DMS 273 (cell line): ENCODE measurements around the gene RRN3.
"Not testable (repeated sequence)": the region's sequence is repeated elsewhere in the genome, so short reads cannot be mapped to it uniquely, and the experiment has no call there.

Source experiments
- DNase-seq: peaks from one replicate; lab custom pipeline; 2025; ENCODE audit not compliant: unreplicated experiment; lab: John Stamatoyannopoulos, UW

RRN3 gene

GRCh38 chr16:15053904-15054303, 40.2 kb downstream of the RRN3 start:
- no peak for DNase-seq

- DNase-seq, result peak; percentile 43
Measured at GRCh38 chr16:15052747-15053476, 41.2 kb downstream of the RRN3 start.

GRCh38 chr16:15051387-15051951, 42.6 kb downstream of the RRN3 start:
- DNase-seq, result no peak

- DNase-seq, result not testable (repeated sequence)
Measured at GRCh38 chr16:15050440-15050839, 43.6 kb downstream of the RRN3 start.

GRCh38 chr16:15049581-15050180, 44.4 kb downstream of the RRN3 start:
- DNase-seq, result no peak

- no peak for DNase-seq
Measured at GRCh38 chr16:15046692-15047376, 47.2 kb downstream of the RRN3 start.

- DNase-seq, result not testable (repeated sequence)
Measured at GRCh38 chr16:15045270-15045669, 48.8 kb downstream of the RRN3 start.

GRCh38 chr16:15044286-15044685, 49.8 kb downstream of the RRN3 start:
- no peak for DNase-seq

- no peak for DNase-seq
Measured at GRCh38 chr16:15043344-15043743, 50.7 kb downstream of the RRN3 start.

- DNase-seq, result peak; percentile 78
Measured at GRCh38 chr16:15041271-15042004, 52.6 kb downstream of the RRN3 start.

GRCh38 chr16:15038689-15039088, 55.4 kb downstream of the RRN3 start:
- no peak for DNase-seq

- peak; percentile 38 for DNase-seq
Measured at GRCh38 chr16:15037745-15038144, 56.3 kb downstream of the RRN3 start.

GRCh38 chr16:15037003-15037402, 57.1 kb downstream of the RRN3 start:
- no peak for DNase-seq

- DNase-seq, result no peak
Measured at GRCh38 chr16:15035163-15035729, 58.8 kb downstream of the RRN3 start.

GRCh38 chr16:15034266-15035162, 59.6 kb downstream of the RRN3 start:
- DNase-seq, result no peak

- DNase-seq, result no peak
Measured at GRCh38 chr16:15033309-15033707, 60.8 kb downstream of the RRN3 start.

- peak; percentile 17 for DNase-seq
Measured at GRCh38 chr16:15032547-15033308, 61.3 kb downstream of the RRN3 start.

GRCh38 chr16:15031586-15031985, 62.5 kb downstream of the RRN3 start:
- DNase-seq, result no peak

GRCh38 chr16:15031179-15031578, 62.9 kb downstream of the RRN3 start:
- DNase-seq, result no peak
